Measurements from ENCODE around the gene PPIF. TPM values are rescaled to one million over a fixed set of nuclear protein-coding genes. Genes with fewer than 3 reads are reported as not detected.

PPIF gene
- total RNA-seq, 4 donors from 2014 or later, result 39.1 to 82.1 (median 67.9) TPM

DNA sequence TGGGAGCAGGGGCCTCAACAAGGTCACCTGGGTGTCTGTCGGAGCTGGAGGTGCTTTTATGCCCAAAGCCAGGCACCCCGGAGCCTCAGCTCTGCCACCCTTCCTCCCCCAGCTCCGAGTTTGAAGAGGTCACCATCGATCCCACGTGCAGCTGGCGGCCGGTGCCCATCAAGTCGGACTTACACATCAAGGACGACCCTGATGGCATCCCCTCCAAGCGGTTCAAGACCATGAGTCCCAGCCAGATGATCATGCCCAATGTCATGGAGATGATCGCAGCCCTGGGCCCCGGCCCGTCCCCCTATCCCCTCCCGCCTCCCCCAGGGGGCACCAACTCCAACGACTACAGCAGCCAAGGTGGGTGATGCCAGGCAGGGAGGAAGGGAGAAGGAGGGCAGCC is 41.3 kb upstream of the PPIF start:
- no peak for DNase-seq
- H3K27ac ChIP-seq, result no peak overlapping the region
- intact Hi-C loops (cut with DNase I; ENCODE audit: low total_unique reads), result no loop called here
- H3K4me3 ChIP-seq, result no peak overlapping the region
- no peaks in the 10 kb centered on the region for H3K27me3 ChIP-seq
- TF ChIP-seq POLR2A (IDR thresholded peaks at IDR 0.05), result no peak
- TF ChIP-seq, protein P1, sequence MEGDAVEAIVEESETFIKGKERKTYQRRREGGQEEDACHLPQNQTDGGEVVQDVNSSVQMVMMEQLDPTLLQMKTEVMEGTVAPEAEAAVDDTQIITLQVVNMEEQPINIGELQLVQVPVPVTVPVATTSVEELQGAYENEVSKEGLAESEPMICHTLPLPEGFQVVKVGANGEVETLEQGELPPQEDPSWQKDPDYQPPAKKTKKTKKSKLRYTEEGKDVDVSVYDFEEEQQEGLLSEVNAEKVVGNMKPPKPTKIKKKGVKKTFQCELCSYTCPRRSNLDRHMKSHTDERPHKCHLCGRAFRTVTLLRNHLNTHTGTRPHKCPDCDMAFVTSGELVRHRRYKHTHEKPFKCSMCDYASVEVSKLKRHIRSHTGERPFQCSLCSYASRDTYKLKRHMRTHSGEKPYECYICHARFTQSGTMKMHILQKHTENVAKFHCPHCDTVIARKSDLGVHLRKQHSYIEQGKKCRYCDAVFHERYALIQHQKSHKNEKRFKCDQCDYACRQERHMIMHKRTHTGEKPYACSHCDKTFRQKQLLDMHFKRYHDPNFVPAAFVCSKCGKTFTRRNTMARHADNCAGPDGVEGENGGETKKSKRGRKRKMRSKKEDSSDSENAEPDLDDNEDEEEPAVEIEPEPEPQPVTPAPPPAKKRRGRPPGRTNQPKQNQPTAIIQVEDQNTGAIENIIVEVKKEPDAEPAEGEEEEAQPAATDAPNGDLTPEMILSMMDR (IDR thresholded peaks at IDR 0.05 in 4 of 5, conservative IDR thresholded peaks at IDR 0.05 in 1 of 5), result no peak
- no peaks in the 10 kb centered on the region for H3K9me3 ChIP-seq
- peaks cover 5 to 97% of the 10 kb centered on the region in 2 donors for H3K36me3 ChIP-seq
- H3K4me1 ChIP-seq, result no peaks in the 10 kb centered on the region
- in situ Hi-C loops (cut with MboI; ENCODE audit: low sequenced_read_pairs in 4 of 4), result no loop called here
- ATAC-seq, result no peak

DNA sequence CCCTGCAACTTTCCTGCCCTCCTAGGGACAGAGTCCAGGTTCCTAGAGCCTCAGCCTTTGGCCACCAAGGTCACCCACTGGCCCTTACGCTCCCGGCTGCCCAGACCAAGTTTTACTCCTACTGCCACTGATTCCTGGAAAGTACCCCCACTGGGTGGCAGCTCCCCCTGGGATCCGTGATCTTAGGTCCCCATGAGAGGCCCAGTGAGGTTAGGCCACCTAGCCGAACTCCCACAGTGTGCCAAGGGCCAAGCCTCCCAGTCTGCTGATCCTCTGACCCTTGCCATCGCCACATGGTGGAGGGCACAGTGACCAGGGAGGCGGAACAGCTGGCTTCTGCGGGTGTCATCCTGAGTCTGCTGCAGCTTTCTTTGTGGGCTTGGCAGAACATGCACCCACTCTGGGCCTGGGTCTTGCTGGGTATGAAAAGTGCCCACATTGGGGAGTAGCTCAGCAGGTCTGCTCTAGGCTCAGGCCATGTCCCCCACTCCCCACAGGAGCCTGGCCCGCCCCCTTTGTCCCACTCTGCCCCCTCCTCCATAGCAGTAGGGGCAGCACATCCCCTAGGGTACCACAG is 40.5 kb upstream of the PPIF start:
- in situ Hi-C loops (cut with MboI; ENCODE audit: low sequenced_read_pairs in 4 of 4), result no loop called here

DNA sequence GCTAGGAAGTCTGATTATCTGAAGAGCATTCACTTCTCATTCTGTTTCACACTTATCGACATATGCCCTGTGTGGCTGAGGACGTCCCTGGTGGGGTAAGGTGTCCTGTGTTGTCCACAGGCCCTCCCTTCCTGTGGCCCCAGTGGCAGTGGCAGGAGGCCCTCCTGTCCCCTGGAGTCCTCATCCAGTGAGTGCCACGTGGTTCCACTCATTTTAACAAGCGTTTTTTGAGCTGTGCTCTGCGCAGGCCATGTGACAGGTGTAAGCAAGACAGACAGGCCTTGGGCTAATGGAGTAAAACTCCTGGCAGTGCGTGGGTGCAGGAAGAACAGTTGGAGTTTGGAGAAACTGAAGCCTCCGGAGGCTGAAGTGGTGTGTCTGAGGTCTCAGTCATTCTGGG is 39.3 kb upstream of the PPIF start:
- H3K4me1 ChIP-seq, result no peaks in the 10 kb centered on the region
- no peak overlapping the region for H3K27ac ChIP-seq
- ATAC-seq, result no peak
- DNase-seq, result no peak
- H3K27me3 ChIP-seq, result no peaks in the 10 kb centered on the region
- TF ChIP-seq, protein P1 (IDR thresholded peaks at IDR 0.05 in 4 of 5, conservative IDR thresholded peaks at IDR 0.05 in 1 of 5), result no peak
- TF ChIP-seq POLR2A (IDR thresholded peaks at IDR 0.05), result no peak
- H3K4me3 ChIP-seq, result no peak overlapping the region
- peaks cover 6 to 97% of the 10 kb centered on the region in 2 donors for H3K36me3 ChIP-seq
- no peaks in the 10 kb centered on the region for H3K9me3 ChIP-seq
- in situ Hi-C loops (cut with MboI; ENCODE audit: low sequenced_read_pairs in 4 of 4) (no loop called here), intact Hi-C loops (cut with DNase I; ENCODE audit: low total_unique reads) (no loop called here)

More for the DNA sequence above, 40.5 kb upstream of the PPIF start:
- DNase-seq (no peak), ATAC-seq (no peak)
- H3K36me3 ChIP-seq, result peaks cover 4 to 95% of the 10 kb centered on the region in 2 donors
- intact Hi-C loops (cut with DNase I; ENCODE audit: low total_unique reads), result no loop called here
- no peaks in the 10 kb centered on the region for H3K4me1 ChIP-seq
- no peak overlapping the region for H3K27ac ChIP-seq
- H3K9me3 ChIP-seq, result no peaks in the 10 kb centered on the region
- no peaks in the 10 kb centered on the region for H3K27me3 ChIP-seq
- no peak for TF ChIP-seq POLR2A (IDR thresholded peaks at IDR 0.05)
- TF ChIP-seq, protein P1 (IDR thresholded peaks at IDR 0.05 in 4 of 5, conservative IDR thresholded peaks at IDR 0.05 in 1 of 5), result no peak
- no peak overlapping the region for H3K4me3 ChIP-seq

DNA sequence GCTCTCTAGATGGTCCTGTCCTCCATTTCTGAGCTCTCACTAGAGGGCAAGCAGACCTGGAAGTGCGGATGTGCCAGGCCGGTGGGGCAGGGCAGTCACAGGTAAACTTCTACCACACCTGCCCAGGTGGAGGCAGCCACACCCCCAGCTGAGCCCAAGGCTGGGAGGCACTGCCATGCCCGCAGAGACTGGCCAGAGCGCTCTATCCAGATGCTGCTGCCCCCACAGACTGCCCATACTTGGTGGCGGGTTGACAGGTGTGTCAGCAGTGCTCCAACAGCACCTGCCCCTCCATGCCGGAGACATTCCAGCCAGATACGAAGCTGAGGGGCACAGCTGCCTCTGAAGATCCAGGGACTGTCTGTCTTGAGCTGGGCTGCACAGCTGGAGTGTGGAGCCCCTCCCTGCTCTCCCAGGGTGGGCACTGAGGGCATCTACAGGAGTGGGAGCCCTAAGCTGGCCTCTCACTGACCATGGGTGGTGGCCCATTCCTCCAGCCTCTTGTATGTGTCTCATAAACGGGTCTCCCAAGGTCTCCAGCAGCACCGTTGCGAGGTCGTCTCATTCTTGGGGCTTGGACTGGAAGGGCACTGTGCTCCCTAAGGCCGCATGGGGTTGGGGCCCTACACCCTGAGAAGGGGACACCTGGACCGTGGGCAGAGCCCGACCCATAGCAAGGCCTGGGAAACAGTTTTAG is 38.2 kb upstream of the PPIF start:
- no peak for DNase-seq
- no peaks in the 10 kb centered on the region for H3K9me3 ChIP-seq

More for the DNA sequence above, 38.2 kb upstream of the PPIF start:
- TF ChIP-seq, protein P1 (IDR thresholded peaks at IDR 0.05 in 4 of 5, conservative IDR thresholded peaks at IDR 0.05 in 1 of 5), result no peak
- TF ChIP-seq POLR2A (IDR thresholded peaks at IDR 0.05), result no peak
- Histone ChIP-seq H3K4me3 (no peak overlapping the region), H3K27ac (no peak overlapping the region), H3K36me3 (peaks cover 6 to 97% of the 10 kb centered on the region in 2 donors), H3K4me1 (no peaks in the 10 kb centered on the region), H3K27me3 (no peaks in the 10 kb centered on the region)
- in situ Hi-C loops (cut with MboI; ENCODE audit: low sequenced_read_pairs in 4 of 4), result no loop called here
- intact Hi-C loops (cut with DNase I; ENCODE audit: low total_unique reads), result no loop called here
- no peak for ATAC-seq

Measured in gastrocnemius medialis (tissue), 4 donors.